Astrocyte (in vitro differentiated cells and primary cell): ENCODE data around the gene HMGCS2. TPM values are rescaled to one million over a fixed set of nuclear protein-coding genes. Genes with fewer than 3 reads are reported as not detected.

Source experiments
- DNase-seq: peaks from one replicate; pipeline ENCODE4 v3.0.0-alpha.2; 2010; ENCODE audit warnings: low read depth
- FAIRE-seq: peaks from 2 replicates; lab custom pipeline; 2011; peaks lifted over from hg19 to GRCh38; lab: Jason Lieb, UNC
- H2AFZ ChIP-seq: 2 replicates; pipeline ENCODE4 v1.6.0; 2012; ENCODE audit warnings: low read depth, low read length, inconsistent platforms
- H3K27ac ChIP-seq: 2 replicates; pipeline ENCODE4 v1.5.1; 2011; ENCODE audit warnings: low read depth, low read length, inconsistent platforms
- H3K27me3 ChIP-seq: 2 replicates; pipeline ENCODE4 v1.6.0; 2011; ENCODE audit warnings: low read length, inconsistent platforms; ENCODE audit not compliant: insufficient read depth
- H3K36me3 ChIP-seq: 2 replicates; pipeline ENCODE4 v1.5.1; 2011; ENCODE audit warnings: low read length, inconsistent platforms; ENCODE audit not compliant: insufficient read depth
- H3K4me1 ChIP-seq: 2 replicates; pipeline ENCODE4 v1.5.1; 2011; ENCODE audit warnings: low read length, inconsistent platforms; ENCODE audit not compliant: insufficient read depth
- H3K4me2 ChIP-seq: 2 replicates; pipeline ENCODE4 v1.6.0; 2012; ENCODE audit warnings: low read length, inconsistent platforms
- H3K4me3 ChIP-seq: 2 replicates; pipeline ENCODE4 v1.5.1; 2011; ENCODE audit warnings: low read depth, mild to moderate bottlenecking, low read length, inconsistent platforms; ENCODE audit not compliant: insufficient read depth
- H3K79me2 ChIP-seq: 2 replicates; pipeline ENCODE4 v1.6.0; 2012; ENCODE audit warnings: mild to moderate bottlenecking, low read length, inconsistent platforms; ENCODE audit not compliant: insufficient read depth
- H3K9ac ChIP-seq: 2 replicates; pipeline ENCODE4 v1.6.0; 2012; ENCODE audit warnings: mild to moderate bottlenecking, low read length, inconsistent platforms
- H3K9me3 ChIP-seq: 2 replicates; pipeline ENCODE4 v1.5.1; 2012; ENCODE audit warnings: low read depth, mild to moderate bottlenecking, low read length, inconsistent platforms; ENCODE audit not compliant: insufficient read depth
- H4K20me1 ChIP-seq: 2 replicates; pipeline ENCODE4 v1.6.0; 2012; ENCODE audit warnings: low read length, inconsistent platforms; ENCODE audit not compliant: insufficient read depth
- H3K27ac Mint-ChIP-seq: one replicate; pipeline ENCODE4 v1.8.0; 2021; ENCODE audit warnings: mild to moderate bottlenecking, mixed read lengths; ENCODE audit not compliant: unreplicated experiment
- H3K27me3 Mint-ChIP-seq: one replicate; pipeline ENCODE4 v1.8.0; 2021; ENCODE audit warnings: low read depth, mixed read lengths; ENCODE audit not compliant: unreplicated experiment
- H3K36me3 Mint-ChIP-seq: one replicate; pipeline ENCODE4 v1.8.0; 2021; ENCODE audit warnings: low read depth, mixed read lengths; ENCODE audit not compliant: unreplicated experiment
- H3K4me1 Mint-ChIP-seq: one replicate; pipeline ENCODE4 v1.8.0; 2021; ENCODE audit warnings: low read depth, mixed read lengths; ENCODE audit not compliant: unreplicated experiment
- H3K4me3 Mint-ChIP-seq: one replicate; pipeline ENCODE4 v1.8.0; 2021; ENCODE audit warnings: mild to moderate bottlenecking, moderate library complexity, mixed read lengths; ENCODE audit not compliant: unreplicated experiment
- H3K9me3 Mint-ChIP-seq: one replicate; pipeline ENCODE4 v1.8.0; 2021; ENCODE audit warnings: mild to moderate bottlenecking, mixed read lengths; ENCODE audit not compliant: unreplicated experiment
- EZH2 ChIP-seq: IDR thresholded peaks from 2 replicates; pipeline ENCODE4 v1.6.1; 2012; ENCODE audit warnings: mild to moderate bottlenecking, low read length, inconsistent platforms; ENCODE audit not compliant: insufficient read depth
- total RNA-seq: library from RNA; stranded (reverse); gene quantifications from 2 replicates; pipeline ENCODE4 v1.2.1, GENCODE V29; 2021
- TF ChIP-seq, protein P1 (sequence below): IDR thresholded peaks from 2 replicates; pipeline ENCODE4 v1.5.1; 2011; ENCODE audit warnings: low read depth, mild to moderate bottlenecking, inconsistent platforms, low read length, moderate library complexity; ENCODE audit not compliant: insufficient read depth

Gene HMGCS2
- total RNA-seq, 1 donor from 2014 or later = not detected

DNA sequence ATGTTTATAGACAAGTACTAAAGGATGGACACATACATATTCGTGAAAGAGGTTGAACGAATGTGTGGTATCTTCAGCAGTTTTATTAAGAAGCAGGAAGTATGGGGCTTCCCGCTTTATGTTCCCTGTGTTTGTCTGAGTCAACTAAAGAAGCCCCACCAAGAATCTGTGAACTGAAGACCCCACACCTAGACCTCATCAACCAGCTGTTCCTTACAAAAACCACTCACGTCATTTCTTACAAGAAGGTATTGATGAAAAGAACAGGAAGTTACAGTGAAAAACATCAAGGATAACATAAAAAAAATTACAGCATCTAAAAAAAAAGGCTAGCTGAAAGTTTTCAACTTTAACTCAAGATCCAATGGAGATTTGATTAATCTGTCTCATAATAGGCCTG, 30.3 kb upstream of the HMGCS2 start:
- no peak for FAIRE-seq
- no peak overlapping the region for H3K4me3 Mint-ChIP-seq

GRCh38 chr1:119797606-119798005, 28.9 kb upstream of the HMGCS2 start:
- H3K27ac ChIP-seq = no peak overlapping the region
- no peak overlapping the region for H3K9ac ChIP-seq
- Mint-ChIP-seq H3K36me3 (peaks cover 2% of the 10 kb centered on the region), H3K27me3 (peaks cover 18% of the 10 kb centered on the region), H3K4me3 (no peak overlapping the region), H3K9me3 (no peaks in the 10 kb centered on the region), H3K4me1 (no peaks in the 10 kb centered on the region), H3K27ac (no peak overlapping the region)
- H4K20me1 ChIP-seq = no peaks in the 10 kb centered on the region
- FAIRE-seq (no peak), DNase-seq (no peak)
- H3K4me1 ChIP-seq = no peaks in the 10 kb centered on the region
- TF ChIP-seq EZH2 = no peak
- TF ChIP-seq, protein P1, sequence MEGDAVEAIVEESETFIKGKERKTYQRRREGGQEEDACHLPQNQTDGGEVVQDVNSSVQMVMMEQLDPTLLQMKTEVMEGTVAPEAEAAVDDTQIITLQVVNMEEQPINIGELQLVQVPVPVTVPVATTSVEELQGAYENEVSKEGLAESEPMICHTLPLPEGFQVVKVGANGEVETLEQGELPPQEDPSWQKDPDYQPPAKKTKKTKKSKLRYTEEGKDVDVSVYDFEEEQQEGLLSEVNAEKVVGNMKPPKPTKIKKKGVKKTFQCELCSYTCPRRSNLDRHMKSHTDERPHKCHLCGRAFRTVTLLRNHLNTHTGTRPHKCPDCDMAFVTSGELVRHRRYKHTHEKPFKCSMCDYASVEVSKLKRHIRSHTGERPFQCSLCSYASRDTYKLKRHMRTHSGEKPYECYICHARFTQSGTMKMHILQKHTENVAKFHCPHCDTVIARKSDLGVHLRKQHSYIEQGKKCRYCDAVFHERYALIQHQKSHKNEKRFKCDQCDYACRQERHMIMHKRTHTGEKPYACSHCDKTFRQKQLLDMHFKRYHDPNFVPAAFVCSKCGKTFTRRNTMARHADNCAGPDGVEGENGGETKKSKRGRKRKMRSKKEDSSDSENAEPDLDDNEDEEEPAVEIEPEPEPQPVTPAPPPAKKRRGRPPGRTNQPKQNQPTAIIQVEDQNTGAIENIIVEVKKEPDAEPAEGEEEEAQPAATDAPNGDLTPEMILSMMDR = no peak
- no peak overlapping the region for H3K4me2 ChIP-seq
- no peak overlapping the region for H2AFZ ChIP-seq
- H3K27me3 ChIP-seq = peaks cover 2% of the 10 kb centered on the region
- no peaks in the 10 kb centered on the region for H3K79me2 ChIP-seq
- H3K4me3 ChIP-seq = no peak overlapping the region
- no peaks in the 10 kb centered on the region for H3K36me3 ChIP-seq
- no peaks in the 10 kb centered on the region for H3K9me3 ChIP-seq

More for the DNA sequence above, 30.3 kb upstream of the HMGCS2 start:
- H3K27me3 ChIP-seq = peaks cover 12% of the 10 kb centered on the region
- Mint-ChIP-seq H3K4me1 (peaks cover 3% of the 10 kb centered on the region), H3K9me3 (peaks cover 3% of the 10 kb centered on the region), H3K36me3 (peaks cover 4% of the 10 kb centered on the region), H3K27ac (no peak overlapping the region), H3K27me3 (peaks cover 12% of the 10 kb centered on the region)
- no peak overlapping the region for H3K9ac ChIP-seq
- H3K9me3 ChIP-seq = no peaks in the 10 kb centered on the region
- no peak overlapping the region for H3K27ac ChIP-seq
- no peaks in the 10 kb centered on the region for H3K4me1 ChIP-seq
- no peak overlapping the region for H2AFZ ChIP-seq
- no peaks in the 10 kb centered on the region for H3K79me2 ChIP-seq
- H3K36me3 ChIP-seq = no peaks in the 10 kb centered on the region
- H3K4me2 ChIP-seq = no peak overlapping the region
- DNase-seq = no peak
- no peaks in the 10 kb centered on the region for H4K20me1 ChIP-seq
- H3K4me3 ChIP-seq = no peak overlapping the region
- TF ChIP-seq, protein P1 = no peak
- TF ChIP-seq EZH2 = no peak

DNA sequence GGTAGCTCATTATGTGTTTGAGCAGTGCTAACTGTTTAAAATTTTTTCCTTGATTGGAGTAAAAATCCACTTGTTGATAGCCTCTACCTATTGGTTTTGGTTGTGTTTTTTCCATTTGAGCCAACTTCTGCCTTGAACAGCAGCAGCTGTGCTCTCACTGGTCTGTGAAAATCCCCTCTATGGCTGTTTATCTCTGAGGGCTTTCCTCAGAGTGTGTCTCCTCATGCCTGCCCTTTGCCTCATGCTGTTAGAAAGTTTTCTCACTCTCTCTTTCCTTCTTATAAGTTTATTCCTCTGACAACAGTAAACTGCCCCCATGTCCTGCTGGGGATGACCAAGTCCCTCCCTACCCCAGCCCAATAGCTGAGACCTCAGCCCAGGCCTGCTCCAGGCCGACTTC, 28.5 kb upstream of the HMGCS2 start:
- Mint-ChIP-seq H3K4me3 (no peak overlapping the region), H3K27me3 (peaks cover 15% of the 10 kb centered on the region), H3K36me3 (peaks cover 2% of the 10 kb centered on the region), H3K9me3 (no peaks in the 10 kb centered on the region), H3K27ac (no peak overlapping the region), H3K4me1 (no peaks in the 10 kb centered on the region)
- no peak overlapping the region for H2AFZ ChIP-seq
- peaks cover 2% of the 10 kb centered on the region for H3K27me3 ChIP-seq
- no peaks in the 10 kb centered on the region for H4K20me1 ChIP-seq
- FAIRE-seq = no peak
- no peaks in the 10 kb centered on the region for H3K36me3 ChIP-seq
- H3K4me1 ChIP-seq = no peaks in the 10 kb centered on the region
- no peaks in the 10 kb centered on the region for H3K9me3 ChIP-seq
- H3K4me3 ChIP-seq = no peak overlapping the region
- TF ChIP-seq EZH2 = no peak
- TF ChIP-seq, protein P1 = no peak
- no peak for DNase-seq
- H3K27ac ChIP-seq = no peak overlapping the region
- H3K9ac ChIP-seq = no peak overlapping the region
- no peak overlapping the region for H3K4me2 ChIP-seq
- no peaks in the 10 kb centered on the region for H3K79me2 ChIP-seq
